Activated CD4-positive, alpha-beta T cell treated with anti-CD3 and anti-CD28 coated beads, Interleukin-2, Interleukin-6, amounts not matched to agents 100 ng/mL and 50 ng/mL, durations not matched to agents 16 hours and 8 hours (primary cell): ENCODE measurements around the gene NIM1K.
"Not testable (repeated sequence)": the region's sequence is repeated elsewhere in the genome, so short reads cannot be mapped to it uniquely, and the experiment has no call there.

Experiments
- DNase-seq: peaks from one replicate; pipeline ENCODE4 v3.0.0-alpha.2; 2020

NIM1K gene

DNA sequence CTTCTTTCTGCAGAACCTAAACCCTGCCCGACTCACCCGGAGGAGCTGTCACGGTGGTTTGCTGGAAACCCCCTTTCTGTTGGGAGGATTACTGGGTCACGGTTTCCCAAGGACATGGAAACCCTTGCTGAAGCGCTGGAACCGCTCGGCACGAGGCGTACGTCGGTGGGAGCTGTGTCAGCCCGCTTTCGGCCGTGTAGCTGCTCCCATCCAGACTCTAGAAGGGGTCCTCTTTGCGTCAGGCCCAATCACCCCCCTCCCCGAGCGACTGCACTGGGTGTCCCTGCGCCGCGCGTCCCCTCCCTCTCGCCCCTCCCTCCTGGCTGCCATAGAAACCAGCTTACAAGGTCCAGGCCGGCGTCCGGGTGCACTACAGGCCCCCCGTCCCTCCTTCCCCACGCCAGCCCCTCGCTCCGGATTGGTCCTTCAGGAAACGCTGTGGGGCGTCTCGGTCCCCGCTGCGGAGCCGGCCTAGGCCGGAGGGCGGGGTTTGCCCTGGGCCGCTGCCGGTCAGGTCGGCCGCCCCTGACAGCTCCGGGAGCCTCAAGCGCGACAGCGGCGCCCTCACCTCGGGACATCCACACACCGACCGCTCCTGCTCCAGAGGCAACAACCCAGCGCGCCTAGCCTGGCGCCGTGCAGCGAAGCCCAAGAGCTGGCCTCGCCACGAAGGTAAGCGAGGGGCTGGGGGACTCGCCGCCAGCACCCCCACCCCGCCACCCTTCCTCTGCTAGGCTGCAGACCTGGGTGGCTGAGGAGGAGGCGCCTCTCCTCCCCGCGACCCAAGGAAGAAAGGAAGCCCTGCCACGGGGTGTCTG is at the start of gene NIM1K:
TSS of gene NIM1K (plus strand) at position 486 of the 818 bp plus-strand sequence. CDS start 53,551 bp downstream, outside the sequence.
- DNase-seq: peak; percentile 50

- no peak for DNase-seq
Measured at GRCh38 chr5:43145071-43145470, 47.0 kb upstream of the NIM1K start.

DNA sequence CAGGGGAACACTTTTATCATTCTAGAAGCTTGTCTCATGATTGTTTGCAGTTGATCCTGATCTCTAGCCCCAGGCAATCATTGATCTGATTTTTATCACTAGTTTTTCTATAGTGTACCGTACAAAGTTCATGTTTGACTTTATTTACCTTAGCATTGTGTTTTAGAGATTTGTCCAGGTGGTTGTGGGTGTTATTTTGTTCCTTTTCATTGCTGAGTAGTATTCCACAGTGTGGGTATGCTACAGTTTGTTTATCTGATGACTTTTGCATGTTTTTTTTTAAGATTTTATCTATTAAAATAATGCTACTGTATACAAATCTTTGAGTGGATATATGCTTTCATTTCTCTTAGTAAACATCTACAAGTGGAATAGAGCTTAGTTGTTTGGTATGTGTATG is 45.1 kb upstream of the NIM1K start:
- DNase-seq: no peak

GRCh38 chr5:43148417-43148816 is 43.6 kb upstream of the NIM1K start:
- no peak for DNase-seq

- no peak for DNase-seq
Measured at GRCh38 chr5:43149231-43149630, 42.8 kb upstream of the NIM1K start.

DNA sequence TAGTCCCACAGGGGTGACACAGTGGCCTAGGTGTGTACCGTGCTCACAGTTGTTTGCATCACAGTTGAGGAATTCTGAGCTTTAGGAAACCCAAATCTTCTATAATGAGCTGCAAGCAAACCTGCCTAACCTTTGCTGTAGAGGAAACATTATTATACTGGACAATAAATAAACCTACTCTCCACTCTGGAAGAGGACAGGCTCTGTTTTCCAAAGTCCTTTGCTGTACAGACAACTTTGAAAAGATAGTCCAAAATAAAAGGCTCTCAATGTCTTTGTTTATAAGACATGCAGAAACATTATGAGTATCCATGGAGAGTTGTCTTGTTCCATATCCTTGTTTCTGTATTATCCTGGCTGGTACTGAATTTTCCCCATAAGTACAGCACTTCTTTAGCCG is 42.0 kb upstream of the NIM1K start:
- no peak for DNase-seq

DNA sequence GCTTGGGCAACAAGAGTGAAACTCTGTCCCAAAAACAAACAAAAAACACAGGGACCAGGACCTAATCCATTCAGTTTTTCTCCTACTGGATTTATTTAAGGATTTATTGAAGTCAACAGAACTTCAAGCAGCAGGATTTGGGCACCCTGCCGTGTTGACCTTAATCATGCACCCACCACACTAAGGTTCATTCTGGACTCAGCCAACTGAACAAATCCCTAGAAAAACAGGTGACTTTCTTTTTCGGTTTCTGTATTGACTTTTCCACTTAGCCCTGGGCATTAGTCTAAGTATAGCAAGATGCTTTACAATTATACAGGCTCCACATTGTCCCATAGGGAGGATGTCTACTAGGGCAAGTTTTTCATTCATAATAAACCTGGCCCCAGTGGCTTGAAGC is 41.3 kb upstream of the NIM1K start:
- no peak for DNase-seq

GRCh38 chr5:43152946-43153345 is 39.1 kb upstream of the NIM1K start:
- no peak for DNase-seq

DNA sequence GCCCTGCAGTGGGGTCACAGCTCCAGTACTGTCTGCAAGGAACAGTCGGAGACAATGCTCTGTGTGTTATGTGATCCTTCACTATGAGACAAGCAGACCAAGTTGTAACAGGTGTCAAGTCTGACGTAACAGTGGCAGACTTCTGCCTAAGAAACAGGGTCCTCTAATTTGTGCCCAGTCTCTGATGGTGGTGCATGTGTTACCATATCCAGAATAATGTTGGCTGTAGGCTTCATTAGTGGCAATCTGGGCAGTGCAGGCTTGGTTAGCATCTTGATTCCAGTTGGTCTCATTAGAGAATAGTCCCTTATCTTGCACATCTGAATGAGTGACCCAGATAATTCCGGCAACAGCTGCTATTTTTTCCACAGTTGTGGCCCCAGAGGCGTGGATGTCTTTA is 37.6 kb upstream of the NIM1K start:
- no peak for DNase-seq

DNA sequence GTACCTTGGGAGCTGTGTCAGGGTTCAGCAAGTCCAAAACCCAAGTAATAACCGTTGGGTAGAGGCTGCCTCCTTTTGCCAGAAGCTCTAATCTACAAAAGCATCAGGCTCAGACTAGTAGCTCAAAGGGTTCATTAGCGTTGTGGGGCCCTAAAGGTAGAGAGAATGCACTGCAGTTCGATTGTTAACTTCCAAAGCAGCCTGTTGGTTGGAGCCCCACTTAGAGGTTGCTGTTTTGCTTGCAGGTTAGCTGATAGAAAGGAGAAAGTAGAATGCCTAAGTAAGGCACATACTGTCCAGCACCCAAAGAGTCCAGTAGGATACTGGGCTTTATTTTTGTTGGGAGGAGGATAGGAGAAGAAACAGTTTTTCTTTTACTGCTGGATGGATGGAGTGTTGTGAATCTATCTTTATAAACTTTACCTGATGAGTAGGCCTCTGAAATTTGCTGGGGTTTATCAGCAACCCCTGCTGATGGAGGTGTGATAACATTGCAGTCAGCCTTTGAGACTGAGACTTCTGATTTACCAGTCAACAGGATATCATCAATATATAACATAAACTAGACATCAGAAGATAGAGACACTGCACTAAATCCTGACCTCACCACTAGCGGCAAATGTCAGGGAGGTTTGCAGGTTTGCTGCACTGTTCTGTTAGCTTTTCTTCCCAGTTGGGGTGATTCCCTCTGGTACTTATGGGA is 36.5 kb upstream of the NIM1K start:
- DNase-seq: no peak

GRCh38 chr5:43156388-43156787 is 35.6 kb upstream of the NIM1K start:
- DNase-seq: no peak

GRCh38 chr5:43157068-43157467 is 35.0 kb upstream of the NIM1K start:
- no peak for DNase-seq

DNA sequence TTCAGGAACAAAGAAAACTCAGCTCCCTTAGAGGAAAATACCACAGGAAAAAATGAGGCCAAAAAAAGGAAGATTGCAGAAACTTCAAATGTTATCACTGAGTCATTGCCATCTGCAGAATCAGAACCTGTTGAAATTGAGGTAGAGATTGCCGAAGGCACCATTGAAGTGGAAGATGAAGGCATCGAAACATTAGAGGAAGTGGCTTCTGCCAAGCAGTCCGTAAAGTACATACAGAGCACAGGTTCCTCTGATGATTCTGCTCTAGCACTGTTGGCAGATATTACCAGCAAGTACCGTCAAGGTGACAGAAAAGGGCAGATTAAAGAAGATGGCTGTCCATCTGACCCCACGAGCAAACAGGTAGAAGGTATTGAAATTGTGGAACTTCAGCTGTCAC is 30.8 kb upstream of the NIM1K start:
- peak; percentile 12 for DNase-seq

- not testable (repeated sequence) for DNase-seq
Measured at GRCh38 chr5:43164801-43165200, 27.2 kb upstream of the NIM1K start.

DNA sequence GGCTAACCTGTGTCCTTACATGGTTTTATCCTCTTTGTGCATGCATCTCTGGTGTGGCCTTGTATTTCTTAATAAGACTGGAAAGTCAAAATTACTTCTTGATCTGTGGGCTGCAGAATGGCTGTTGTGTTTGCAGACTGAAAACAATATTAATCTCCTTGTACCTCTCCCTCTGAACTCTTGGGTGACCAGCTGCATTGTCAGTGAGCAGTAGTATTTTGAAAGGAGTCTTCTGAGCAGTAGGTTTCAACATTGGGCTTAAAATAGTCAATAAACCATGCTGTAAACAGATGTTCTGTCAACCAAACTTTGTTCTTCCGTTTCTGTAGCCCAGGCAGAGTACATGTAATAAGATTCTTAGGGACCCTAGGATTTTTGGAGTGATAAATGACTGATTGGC is 26.7 kb upstream of the NIM1K start:
- no peak for DNase-seq

GRCh38 chr5:43168175-43168574 is 23.9 kb upstream of the NIM1K start:
- DNase-seq: no peak

GRCh38 chr5:43171451-43171850 is 20.6 kb upstream of the NIM1K start:
- DNase-seq: no peak

DNA sequence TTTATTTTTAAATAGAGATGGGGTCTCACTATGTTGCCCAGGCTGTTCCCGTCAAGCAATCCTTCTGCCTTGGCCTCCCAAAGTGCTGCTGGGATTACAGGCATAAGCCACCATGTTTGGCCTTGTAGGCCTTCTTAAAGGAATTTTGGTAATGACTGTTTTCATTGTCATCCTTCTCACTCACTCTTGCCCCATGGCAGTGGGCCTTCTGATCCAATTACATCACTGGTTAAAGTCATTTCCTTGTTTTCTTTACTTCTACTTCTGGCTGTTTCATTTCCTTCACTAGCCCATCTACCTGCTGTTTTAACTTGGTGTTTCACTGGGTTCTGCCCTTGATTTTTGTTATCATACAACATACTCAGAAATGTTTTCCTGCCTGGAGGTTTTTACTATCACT is 20.1 kb upstream of the NIM1K start:
- DNase-seq: no peak

DNA sequence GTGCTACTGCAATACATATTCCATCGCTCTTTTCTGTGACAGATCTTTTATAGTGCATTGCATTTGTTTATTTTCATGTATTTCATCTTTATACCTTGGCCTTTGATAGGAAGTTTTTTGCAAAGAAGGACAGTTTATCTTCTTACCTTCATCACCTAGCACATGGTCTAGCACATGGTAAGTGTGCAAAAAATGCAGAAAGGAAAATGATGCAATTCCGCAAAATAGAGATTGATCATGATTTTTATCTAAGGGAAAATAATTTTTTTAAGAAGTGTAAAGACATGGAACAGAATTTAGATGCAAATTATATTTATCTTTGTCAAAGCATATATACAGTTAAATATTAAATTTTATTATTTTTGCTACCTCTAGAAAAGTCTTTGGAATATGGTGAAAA is 19.2 kb upstream of the NIM1K start:
- DNase-seq: no peak

DNA sequence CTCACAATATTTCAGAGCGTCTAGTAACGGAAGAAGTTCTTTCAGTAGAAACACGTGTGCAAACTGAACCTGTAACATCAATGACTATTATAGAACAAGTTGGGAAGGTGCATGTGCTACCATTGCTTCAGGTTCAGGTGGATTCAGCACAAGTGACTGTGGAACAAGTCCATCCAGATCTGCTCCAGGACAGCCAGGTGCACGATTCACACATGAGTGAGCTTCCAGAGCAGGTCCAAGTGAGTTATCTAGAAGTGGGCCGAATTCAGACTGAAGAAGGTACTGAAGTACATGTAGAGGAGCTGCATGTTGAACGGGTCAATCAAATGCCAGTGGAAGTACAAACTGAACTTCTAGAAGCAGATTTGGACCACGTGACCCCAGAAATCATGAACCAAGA is 17.4 kb upstream of the NIM1K start:
- DNase-seq: no peak

GRCh38 chr5:43179836-43180235 is 12.2 kb upstream of the NIM1K start:
- DNase-seq: no peak

DNA sequence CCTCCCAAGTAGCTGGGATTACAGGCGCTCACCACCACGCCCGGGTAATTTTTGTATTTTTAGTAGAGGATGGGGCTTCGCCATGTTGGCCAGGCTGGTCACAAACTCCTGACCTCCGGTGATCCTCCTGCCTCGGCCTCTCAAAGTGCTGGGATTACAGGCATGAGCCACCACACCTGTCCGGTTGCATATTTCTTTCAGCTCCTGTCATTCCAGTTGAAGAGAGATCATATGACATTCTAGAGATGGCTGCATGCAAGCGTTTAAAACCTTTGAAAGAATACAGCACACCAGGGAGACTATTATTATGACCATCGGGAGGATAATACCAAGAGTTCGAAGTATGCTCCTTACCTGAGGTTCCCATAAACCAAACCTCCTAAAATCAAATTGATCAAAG is 9.6 kb upstream of the NIM1K start:
- DNase-seq: no peak

GRCh38 chr5:43183101-43183500 is 8.9 kb upstream of the NIM1K start:
- DNase-seq: not testable (repeated sequence)
